NCI-H460 (cell line): ENCODE results near the gene AARS2. TPM values are rescaled to one million over a fixed set of nuclear protein-coding genes. Genes with fewer than 3 reads are reported as not detected.
"Not testable (repeated sequence)": the region's sequence is repeated elsewhere in the genome, so short reads cannot be mapped to it uniquely, and the experiment has no call there.

Experiments
- DNase-seq: peaks from one replicate; pipeline ENCODE4 v3.0.0-alpha.2; 2016; ENCODE audit warnings: low read depth; ENCODE audit errors: extremely low read depth
- total RNA-seq: library from RNA; depleted of rRNA; stranded (reverse); fragments of >200 nt; shearing (Covaris generic); gene quantifications from 2 replicates; pipeline ENCODE4 v1.2.3, GENCODE V29; 2014

AARS2 gene
- total RNA-seq, 1 experiment from 2014 or later, result 7.8 TPM

- no peak for DNase-seq
These were observed 20.2 kb upstream of the AARS2 start for GRCh38 chr6:44333273-44333919.

- DNase-seq, result no peak
These were observed 19.4 kb upstream of the AARS2 start for GRCh38 chr6:44332585-44332984.

GRCh38 chr6:44329858-44330257 is 16.7 kb upstream of the AARS2 start:
- no peak for DNase-seq

GRCh38 chr6:44328203-44328602 is 15.1 kb upstream of the AARS2 start:
- DNase-seq, result not testable (repeated sequence)

GRCh38 chr6:44327760-44328159 is 14.6 kb upstream of the AARS2 start:
- no peak for DNase-seq

- DNase-seq, result no peak
These were observed 13.9 kb upstream of the AARS2 start for GRCh38 chr6:44327096-44327495.

GRCh38 chr6:44321210-44321609 is 8.1 kb upstream of the AARS2 start:
- DNase-seq, result no peak

- not testable (repeated sequence) for DNase-seq
These were observed 4.0 kb upstream of the AARS2 start for GRCh38 chr6:44317136-44317631.

- no peak for DNase-seq
These were observed 3.3 kb upstream of the AARS2 start for GRCh38 chr6:44316481-44316880.

GRCh38 chr6:44315951-44316350 is 2.8 kb upstream of the AARS2 start:
- no peak for DNase-seq

GRCh38 chr6:44315516-44315915 is 2.4 kb upstream of the AARS2 start:
- no peak for DNase-seq

- DNase-seq, result not testable (repeated sequence)
These were observed 1.5 kb upstream of the AARS2 start for GRCh38 chr6:44314657-44315056.

- no peak for DNase-seq
These were observed 1.4 kb downstream of the AARS2 start for GRCh38 chr6:44311767-44312166.

- DNase-seq, result no peak
These were observed 1.8 kb downstream of the AARS2 start for GRCh38 chr6:44311304-44311703.

- no peak for DNase-seq
These were observed 2.9 kb downstream of the AARS2 start for GRCh38 chr6:44310241-44310640.

GRCh38 chr6:44309631-44310030 is 3.5 kb downstream of the AARS2 start:
- DNase-seq, result no peak

- DNase-seq, result no peak
These were observed 4.1 kb downstream of the AARS2 start for GRCh38 chr6:44309092-44309491.

GRCh38 chr6:44307217-44307616 is 5.9 kb downstream of the AARS2 start:
- no peak for DNase-seq

- no peak for DNase-seq
These were observed 6.4 kb downstream of the AARS2 start for GRCh38 chr6:44306710-44307109.

- DNase-seq, result no peak
These were observed 7.9 kb downstream of the AARS2 start for GRCh38 chr6:44305200-44305725.

- DNase-seq, result no peak
These were observed 8.6 kb downstream of the AARS2 start for GRCh38 chr6:44304282-44305199.

- no peak for DNase-seq
These were observed 9.3 kb downstream of the AARS2 start for GRCh38 chr6:44303842-44304241.
